ENCODE measurements around the gene CFAP68. TPM values are rescaled to one million over a fixed set of nuclear protein-coding genes. Genes with fewer than 3 reads are reported as not detected.
"Not testable (repeated sequence)": the region's sequence is repeated elsewhere in the genome, so short reads cannot be mapped to it uniquely, and the experiment has no call there.

Gene CFAP68
- total RNA-seq, 1 experiment from 2014 or later = 27.4 TPM

- ATAC-seq (no peak), DNase-seq (no peak)
- ChIA-PET CTCF (no interaction called here), POLR2A (ENCODE audit: unreplicated experiment) (interaction anchor here (0.6 kb wide), 1 partner anchor 97 kb away, joined by 5 read pairs; no protein-coding TSS in a partner anchor)
- H3K9ac ChIP-seq (ENCODE audit: low read length) = no peak overlapping the region
- H3K9me3 ChIP-seq (ENCODE audit: low read length) = no peaks in the 10 kb centered on the region
- 0 out of 2 replicates have a peak, but pooled peaks cover 3% of the 10 kb centered on the region for H3K79me2 ChIP-seq (ENCODE audit: low read length)
- H3K9me2 ChIP-seq (replicated peaks; ENCODE audit: low read length) = no peaks in the 10 kb centered on the region
- no peak overlapping the region for H2AFZ ChIP-seq (ENCODE audit: low read length)
- no peak overlapping the region for H3K4me2 ChIP-seq (ENCODE audit: low read length)
- peaks cover 11% of the 10 kb centered on the region; the same call in 1 of the 2 replicates for H3K4me1 ChIP-seq (ENCODE audit: insufficient read depth, low read length)
- BruUV-seq (replicated peaks) = no TSS peak
- no peak overlapping the region for H3K27ac ChIP-seq (ENCODE audit: low read length)
- intact Hi-C loops (cut with micrococcal nuclease) = loop anchor here (5.0 kb wide), 1 partner anchor 90 kb away; no protein-coding TSS in a partner anchor
- H4K20me1 ChIP-seq (ENCODE audit: low read length) = no peaks in the 10 kb centered on the region
- TF ChIP-seq CTCF (conservative IDR thresholded peaks at IDR 0.05; ENCODE audit: low read depth, low read length) = no peak
- no peak for TF ChIP-seq EZH2 (IDR thresholded peaks at IDR 0.05; ENCODE audit: low read length, unreplicated experiment)
- TF ChIP-seq EZH2phosphoT487 (IDR thresholded peaks at IDR 0.05; ENCODE audit: borderline replicate concordance, low read length) = no peak
- no peak overlapping the region for H3K4me3 ChIP-seq (ENCODE audit: low read length)
- no peaks in the 10 kb centered on the region for H3K27me3 ChIP-seq (ENCODE audit: low read length)
- H3F3A ChIP-seq (ENCODE audit: low read length, unreplicated experiment) = no peaks in the 10 kb centered on the region
- no peaks in the 10 kb centered on the region for H3K36me3 ChIP-seq (ENCODE audit: low read depth, low read length)
Observed at GRCh38 chr11:111932611-111932950, 53.2 kb downstream of the CFAP68 start.

GRCh38 chr11:111933176-111933575, 53.8 kb downstream of the CFAP68 start:
- BruUV-seq (replicated peaks); POLR2A ChIA-PET (ENCODE audit: unreplicated experiment); H3F3A ChIP-seq (ENCODE audit: low read length, unreplicated experiment); H4K20me1 ChIP-seq (ENCODE audit: low read length); H3K9ac ChIP-seq (ENCODE audit: low read length); H3K9me3 ChIP-seq (ENCODE audit: low read length); H3K9me2 ChIP-seq (replicated peaks; ENCODE audit: low read length); H2AFZ ChIP-seq (ENCODE audit: low read length); DNase-seq; H3K27ac ChIP-seq (ENCODE audit: low read length); H3K36me3 ChIP-seq (ENCODE audit: low read depth, low read length); H3K4me3 ChIP-seq (ENCODE audit: low read length); H3K27me3 ChIP-seq (ENCODE audit: low read length); H3K79me2 ChIP-seq (ENCODE audit: low read length); H3K4me2 ChIP-seq (ENCODE audit: low read length); ATAC-seq: not testable (repeated sequence)
- peaks cover 16% of the 10 kb centered on the region; the same call in 1 of the 2 replicates for H3K4me1 ChIP-seq (ENCODE audit: insufficient read depth, low read length)
- intact Hi-C loops (cut with micrococcal nuclease) = loop anchor here (5.0 kb wide), 1 partner anchor 89 kb away; no protein-coding TSS in a partner anchor
- CTCF ChIA-PET = interaction anchor here (0.5 kb wide), 1 partner anchor 48 kb away, joined by 4 read pairs; no protein-coding TSS in a partner anchor

- Histone ChIP-seq H2AFZ (ENCODE audit: low read length) (no peak overlapping the region), H3K4me2 (ENCODE audit: low read length) (no peak overlapping the region), H3K36me3 (ENCODE audit: low read depth, low read length) (no peaks in the 10 kb centered on the region), H3K9ac (ENCODE audit: low read length) (no peak overlapping the region), H3K27ac (ENCODE audit: low read length) (no peak overlapping the region), H3K79me2 (ENCODE audit: low read length) (0 out of 2 replicates have a peak, but pooled peaks cover 4% of the 10 kb centered on the region), H4K20me1 (ENCODE audit: low read length) (no peaks in the 10 kb centered on the region), H3K4me3 (ENCODE audit: low read length) (no peak overlapping the region), H3K9me2 (replicated peaks; ENCODE audit: low read length) (no peaks in the 10 kb centered on the region), H3K9me3 (ENCODE audit: low read length) (no peaks in the 10 kb centered on the region), H3K27me3 (ENCODE audit: low read length) (no peaks in the 10 kb centered on the region), H3K4me1 (ENCODE audit: insufficient read depth, low read length) (peaks cover 23% of the 10 kb centered on the region), H3F3A (ENCODE audit: low read length, unreplicated experiment) (no peaks in the 10 kb centered on the region)
- no TSS peak for BruUV-seq (replicated peaks)
- ChIA-PET CTCF (no interaction called here), POLR2A (ENCODE audit: unreplicated experiment) (no interaction called here)
- intact Hi-C loops (cut with micrococcal nuclease) = loop anchor here (5.0 kb wide), 1 partner anchor 88 kb away; no protein-coding TSS in a partner anchor
- TF ChIP-seq CTCF (conservative IDR thresholded peaks at IDR 0.05; ENCODE audit: low read depth, low read length) (no peak), EZH2 (IDR thresholded peaks at IDR 0.05; ENCODE audit: low read length, unreplicated experiment) (no peak), EZH2phosphoT487 (IDR thresholded peaks at IDR 0.05; ENCODE audit: borderline replicate concordance, low read length) (no peak)
- DNase-seq (no peak), ATAC-seq (no peak)
Observed at GRCh38 chr11:111933872-111934271, 54.5 kb downstream of the CFAP68 start.

All from PC-3 (cell line).